A549 (cell line): ENCODE results near the gene DNAJC3. TPM values are rescaled to one million over a fixed set of nuclear protein-coding genes. Genes with fewer than 3 reads are reported as not detected.

ENCODE experiments used
- ATAC-seq, 2 experiments: fragments of 200-7000 bp in 1 of 2; fragments of >200 bp in 1 of 2; cut with Nextera tagmentation in 1 of 2; cut with Tn5 transposase in 1 of 2; 3 replicates each; pipeline versions ENCODE4 v1.8.0 to v1.9.1; 2018 to 2020; ENCODE audit warnings: mild to moderate bottlenecking in 1 of 2, moderate library complexity in 1 of 2
- CTCF ChIA-PET: fragments of 300-600 bp; sonication (Branson Sonifier 250); formaldehyde crosslinking; extraction: SDS; loops from one replicate; lab custom pipeline; 2021; ENCODE audit warnings: antibody characterized with exemption, inconsistent platforms; lab: Yijun Ruan, JAX
- POLR2A ChIA-PET: fragments of 350-600 bp; formaldehyde crosslinking; extraction: SDS; loops from one replicate; lab custom pipeline; 2021; ENCODE audit warnings: antibody characterized with exemption, inconsistent platforms; lab: Yijun Ruan, JAX
- DNase-seq, 2 experiments: peaks; one replicate each; pipeline versions ENCODE4 v3.0.0 to v3.0.0-alpha.2; 2011 to 2016; ENCODE audit warnings: low read depth in 1 of 2, low spot score in 1 of 2
- FAIRE-seq: peaks from 2 replicates; lab custom pipeline; 2011; peaks lifted over from hg19 to GRCh38; lab: Jason Lieb, UNC
- H3K27ac ChIP-seq, 2 experiments: fragments of >200 bp; sonication (Bioruptor Twin); formaldehyde crosslinking; 3 replicates each; pipeline ENCODE4 v1.5.1; 2016 to 2017
- H3K4me1 ChIP-seq: fragments of >200 bp; sonication (Bioruptor Twin); formaldehyde crosslinking; 3 replicates; pipeline ENCODE4 v1.6.1; 2016
- H3K4me2 ChIP-seq: fragments of >200 bp; sonication (Bioruptor Twin); formaldehyde crosslinking; 3 replicates; pipeline ENCODE4 v1.6.1; 2016
- H3K4me3 ChIP-seq: fragments of >200 bp; sonication (Bioruptor Twin); formaldehyde crosslinking; 3 replicates; pipeline ENCODE4 v1.5.1; 2016
- H3K9me3 ChIP-seq: fragments of >200 bp; sonication (Bioruptor Twin); formaldehyde crosslinking; 3 replicates; pipeline ENCODE4 v1.6.1; 2016
- BCL3 ChIP-seq: fragments of >200 bp; sonication (Bioruptor Twin); formaldehyde crosslinking; IDR thresholded peaks from 3 replicates; pipeline ENCODE4 v1.6.1; 2016
- CTCF ChIP-seq: fragments of >200 bp; sonication (Bioruptor Twin); formaldehyde crosslinking; IDR thresholded peaks from 3 replicates; pipeline ENCODE4 v1.5.1; 2016
- JUNB ChIP-seq: fragments of >200 bp; sonication (Bioruptor Twin); formaldehyde crosslinking; IDR thresholded peaks from 2 replicates; pipeline ENCODE4 v1.6.1; 2016
- KDM5A ChIP-seq: fragments of 200-600 bp; sonication (generic); IDR thresholded peaks from 2 replicates; pipeline ENCODE4 v1.6.1; 2016; ENCODE audit warnings: antibody characterized with exemption, mild to moderate bottlenecking
- MAFK ChIP-seq: fragments of 450-650 bp; IDR thresholded peaks from 2 replicates; pipeline ENCODE4 v1.6.1; 2014; ENCODE audit not compliant: partially characterized antibody
- POLR2AphosphoS2 ChIP-seq: conservative IDR thresholded peaks from 2 replicates; pipeline ENCODE4 v1.6.1; 2012; ENCODE audit warnings: low read length, improper control_type of control experiment, inconsistent platforms
- RAD21 ChIP-seq, 2 experiments: fragments of >200 bp in 1 of 2; sonication (Bioruptor Twin) in 1 of 2; formaldehyde crosslinking in 1 of 2; IDR thresholded peaks in 1 of 2; conservative IDR thresholded peaks in 1 of 2; 2 replicates in 1 of 2; 3 replicates in 1 of 2; pipeline ENCODE4 v1.6.1; 2012 to 2018; ENCODE audit warnings: inconsistent platforms in 1 of 2
- RARB ChIP-seq: fragments of 250-450 bp; sonication (Bioruptor Pico); IDR thresholded peaks from 2 replicates; pipeline ENCODE4 v1.8.0; 2021; ENCODE audit warnings: mild to moderate bottlenecking, moderate library complexity
- SMC3 ChIP-seq: fragments of >200 bp; sonication (Bioruptor Twin); formaldehyde crosslinking; IDR thresholded peaks from 3 replicates; pipeline ENCODE4 v1.6.1; 2018; ENCODE audit warnings: inconsistent platforms
- SREBF2 ChIP-seq: fragments of 450-650 bp; IDR thresholded peaks from 2 replicates; pipeline ENCODE4 v1.6.1; 2014; ENCODE audit warnings: mild to moderate bottlenecking, moderate library complexity
- ZC3H11A ChIP-seq: fragments of 450-650 bp; IDR thresholded peaks from 2 replicates; pipeline ENCODE4 v1.6.1; 2014; ENCODE audit warnings: antibody characterized with exemption, mild to moderate bottlenecking
- ZFP36 ChIP-seq: fragments of 450-650 bp; IDR thresholded peaks from 2 replicates; pipeline ENCODE4 v1.6.1; 2014; ENCODE audit warnings: borderline replicate concordance; ENCODE audit not compliant: partially characterized antibody
- WGBS: methylation state at CpG from one replicate; pipeline ENCODE4 v1.1.6; 2017; ENCODE audit errors: missing lambda C conversion rate; 5-methylcytosine and 5-hydroxymethylcytosine counted together
- polyA plus RNA-seq, 4 experiments: library from polyadenylated mRNA; depleted of rRNA in 3 of 4; stranded (reverse); fragments of >200 nt; fragmentation: RNase III in 1 of 4; extraction: RNeasy Plus Mini Kit Qiagen cat#74134 plus additional on column Dnase treatment in 1 of 4; gene quantifications; 2 replicates in 3 of 4; 3 replicates in 1 of 4; pipeline ENCODE4 v1.2.3, GENCODE V29; 2011 to 2017
- TF ChIP-seq, protein P1 (sequence below): fragments of 200-600 bp; sonication (generic); IDR thresholded peaks from 2 replicates; pipeline ENCODE4 v1.6.1; 2016; ENCODE audit warnings: antibody characterized with exemption, mild to moderate bottlenecking, moderate library complexity
- TF ChIP-seq, protein P2 (sequence below): IDR thresholded peaks from 2 replicates; pipeline ENCODE4 v1.6.1; 2012

Gene DNAJC3
- polyA plus RNA-seq, 2 of the 4 experiments (the other 2 are of a cell fraction), result 11.1 to 21.9 TPM

- peak; percentile 68 to 82; a peak in 4 of 6 replicates for ATAC-seq
- TF ChIP-seq SMC3, result peak; percentile 74
- TF ChIP-seq CTCF, result peak; percentile 74
- no peak for TF ChIP-seq MAFK
- TF ChIP-seq RAD21 (conservative IDR thresholded peaks at IDR 0.05 in 1 of 2, IDR thresholded peaks at IDR 0.05 in 1 of 2), result peak; percentile 84 to 92
- TF ChIP-seq, protein P1, sequence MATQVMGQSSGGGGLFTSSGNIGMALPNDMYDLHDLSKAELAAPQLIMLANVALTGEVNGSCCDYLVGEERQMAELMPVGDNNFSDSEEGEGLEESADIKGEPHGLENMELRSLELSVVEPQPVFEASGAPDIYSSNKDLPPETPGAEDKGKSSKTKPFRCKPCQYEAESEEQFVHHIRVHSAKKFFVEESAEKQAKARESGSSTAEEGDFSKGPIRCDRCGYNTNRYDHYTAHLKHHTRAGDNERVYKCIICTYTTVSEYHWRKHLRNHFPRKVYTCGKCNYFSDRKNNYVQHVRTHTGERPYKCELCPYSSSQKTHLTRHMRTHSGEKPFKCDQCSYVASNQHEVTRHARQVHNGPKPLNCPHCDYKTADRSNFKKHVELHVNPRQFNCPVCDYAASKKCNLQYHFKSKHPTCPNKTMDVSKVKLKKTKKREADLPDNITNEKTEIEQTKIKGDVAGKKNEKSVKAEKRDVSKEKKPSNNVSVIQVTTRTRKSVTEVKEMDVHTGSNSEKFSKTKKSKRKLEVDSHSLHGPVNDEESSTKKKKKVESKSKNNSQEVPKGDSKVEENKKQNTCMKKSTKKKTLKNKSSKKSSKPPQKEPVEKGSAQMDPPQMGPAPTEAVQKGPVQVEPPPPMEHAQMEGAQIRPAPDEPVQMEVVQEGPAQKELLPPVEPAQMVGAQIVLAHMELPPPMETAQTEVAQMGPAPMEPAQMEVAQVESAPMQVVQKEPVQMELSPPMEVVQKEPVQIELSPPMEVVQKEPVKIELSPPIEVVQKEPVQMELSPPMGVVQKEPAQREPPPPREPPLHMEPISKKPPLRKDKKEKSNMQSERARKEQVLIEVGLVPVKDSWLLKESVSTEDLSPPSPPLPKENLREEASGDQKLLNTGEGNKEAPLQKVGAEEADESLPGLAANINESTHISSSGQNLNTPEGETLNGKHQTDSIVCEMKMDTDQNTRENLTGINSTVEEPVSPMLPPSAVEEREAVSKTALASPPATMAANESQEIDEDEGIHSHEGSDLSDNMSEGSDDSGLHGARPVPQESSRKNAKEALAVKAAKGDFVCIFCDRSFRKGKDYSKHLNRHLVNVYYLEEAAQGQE, result no peak
- TF ChIP-seq SREBF2, result no peak
- TF ChIP-seq RARB (CRISPR knock-in tag), result no peak
- no peak for TF ChIP-seq POLR2AphosphoS2
- TF ChIP-seq KDM5A, result no peak
- Histone ChIP-seq H3K4me3 (no peak overlapping the region), H3K4me1 (peaks cover 14% of the 10 kb centered on the region), H3K27ac (no peak overlapping the region), H3K9me3 (no peaks in the 10 kb centered on the region), H3K4me2 (peak overlapping the region; percentile 45)
- FAIRE-seq, result peak; percentile 36
- ChIA-PET CTCF (interaction anchor here (0.6 to 5.6 kb wide), 41 partner anchors 9 to 1200 kb away, joined by 3 to 101 read pairs (median 5); partner anchors contain the start of gene DZIP1), POLR2A (interaction anchor here (0.5 to 0.6 kb wide), 2 partner anchors 195 to 609 kb away, joined by 3 to 4 read pairs; no protein-coding TSS in a partner anchor)
- DNase-seq, result peak; percentile 26 to 37
- 24% methylated on average over 3 of the region's 3 CpGs for WGBS
Measured at GRCh38 chr13:95834134-95834765, 157.3 kb downstream of the DNAJC3 start.

DNA sequence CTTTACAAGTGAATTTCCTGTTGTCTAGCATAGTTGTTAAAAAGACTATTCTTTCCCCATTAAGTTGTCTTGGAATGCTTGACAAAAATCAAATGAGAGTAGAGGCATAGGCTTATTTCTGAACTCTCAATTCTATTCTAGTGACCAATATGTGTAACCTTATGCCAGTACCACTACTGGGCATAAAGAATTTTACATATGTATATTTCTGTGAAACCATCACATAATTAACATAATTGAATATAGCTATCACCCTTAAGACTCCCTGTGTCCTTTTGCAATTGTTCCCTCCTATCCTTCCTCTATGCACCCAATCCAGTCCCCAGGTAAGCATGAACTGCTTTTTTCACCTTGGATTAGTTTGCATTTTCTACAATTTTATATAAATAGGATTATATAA is 165.0 kb downstream of the DNAJC3 start:
- POLR2A ChIA-PET, result no interaction called here

More for the DNA sequence above, 165.0 kb downstream of the DNAJC3 start:
- no peak for DNase-seq
- no peak for ATAC-seq
- no peaks in the 10 kb centered on the region for H3K9me3 ChIP-seq
- no peak overlapping the region for H3K4me2 ChIP-seq
- no peak overlapping the region for H3K27ac ChIP-seq
- no peak for FAIRE-seq
- TF ChIP-seq BCL3 (no peak), SREBF2 (no peak), ZC3H11A (no peak), ZFP36 (no peak), SMC3 (no peak), JUNB (no peak)
- TF ChIP-seq, protein P2, sequence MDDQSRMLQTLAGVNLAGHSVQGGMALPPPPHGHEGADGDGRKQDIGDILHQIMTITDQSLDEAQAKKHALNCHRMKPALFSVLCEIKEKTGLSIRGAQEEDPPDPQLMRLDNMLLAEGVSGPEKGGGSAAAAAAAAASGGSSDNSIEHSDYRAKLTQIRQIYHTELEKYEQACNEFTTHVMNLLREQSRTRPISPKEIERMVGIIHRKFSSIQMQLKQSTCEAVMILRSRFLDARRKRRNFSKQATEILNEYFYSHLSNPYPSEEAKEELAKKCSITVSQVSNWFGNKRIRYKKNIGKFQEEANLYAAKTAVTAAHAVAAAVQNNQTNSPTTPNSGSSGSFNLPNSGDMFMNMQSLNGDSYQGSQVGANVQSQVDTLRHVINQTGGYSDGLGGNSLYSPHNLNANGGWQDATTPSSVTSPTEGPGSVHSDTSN, result no peak
- H3K4me3 ChIP-seq, result no peak overlapping the region
- CTCF ChIA-PET, result no interaction called here
- H3K4me1 ChIP-seq, result no peaks in the 10 kb centered on the region
